IMR-90 (cell line): ENCODE measurements around the gene KANSL1L. TPM values are rescaled to one million over a fixed set of nuclear protein-coding genes. Genes with fewer than 3 reads are reported as not detected.
A peak's percentile ranks its signal among the peaks of the same experiment; 100 is the strongest.

Experiments
- ATAC-seq: fragments of 200-7000 bp; cut with Tn5 transposase; 2 replicates; pipeline ENCODE4 v1.9.1; 2020; ENCODE audit warnings: low read depth, mild to moderate bottlenecking, moderate library complexity
- BruUV-seq: library from RNA; stranded (reverse); fragments of 400-500 nt; replicated peaks from 2 replicates; lab custom pipeline; 2021; lab: Mats Ljungman, UMichigan
- CTCF ChIA-PET: fragments of 300-600 bp; formaldehyde crosslinking; extraction: SDS; loops from one replicate; lab custom pipeline; 2021; ENCODE audit warnings: antibody characterized with exemption; lab: Yijun Ruan, JAX
- POLR2A ChIA-PET: fragments of 300-600 bp; sonication (Branson Sonifier 250); formaldehyde crosslinking; loops from one replicate; lab custom pipeline; 2022; ENCODE audit warnings: antibody characterized with exemption; ENCODE audit not compliant: unreplicated experiment; lab: Charles Lee
- DNase-seq: peaks from one replicate; pipeline ENCODE4 v3.0.0; 2013
- H2AFZ ChIP-seq: replicated peaks from 2 replicates; pipeline ENCODE3; 2013; ENCODE audit warnings: low read length, mild to moderate bottlenecking; ENCODE audit not compliant: poor library complexity
- H2AK5ac ChIP-seq: 2 replicates; pipeline ENCODE4 v1.6.1; 2013; ENCODE audit warnings: low read depth, low read length, inconsistent platforms
- H2AK9ac ChIP-seq: replicated peaks from 2 replicates; pipeline ENCODE3; 2013; ENCODE audit warnings: mild to moderate bottlenecking, low read depth, low read length, moderate library complexity; ENCODE audit not compliant: poor library complexity
- H2BK120ac ChIP-seq: 2 replicates; pipeline ENCODE4 v1.6.1; 2013; ENCODE audit warnings: low read depth, low read length, inconsistent platforms
- H2BK15ac ChIP-seq: 3 replicates; pipeline ENCODE4 v1.6.1; 2013; ENCODE audit warnings: low read depth, low read length, inconsistent platforms
- H2BK20ac ChIP-seq: 2 replicates; pipeline ENCODE4 v1.6.1; 2013; ENCODE audit warnings: low read depth, mild to moderate bottlenecking, inconsistent platforms, low read length, moderate library complexity
- H2BK5ac ChIP-seq: 2 replicates; pipeline ENCODE4 v1.6.1; 2013; ENCODE audit warnings: mild to moderate bottlenecking, low read depth, low read length, inconsistent platforms; ENCODE audit not compliant: poor library complexity, severe bottlenecking
- H3K14ac ChIP-seq: replicated peaks from 2 replicates; pipeline ENCODE4 v1.6.1; 2013; ENCODE audit warnings: low read depth, low read length, inconsistent platforms
- H3K18ac ChIP-seq: 2 replicates; pipeline ENCODE4 v1.6.1; 2013; ENCODE audit warnings: low read depth, low read length, control low read depth
- H3K23ac ChIP-seq: 2 replicates; pipeline ENCODE4 v1.6.1; 2013; ENCODE audit warnings: low read depth, low read length, inconsistent platforms
- H3K27ac ChIP-seq: 2 replicates; pipeline ENCODE4 v1.5.1; 2013; ENCODE audit warnings: mild to moderate bottlenecking, control low read depth, low read length; ENCODE audit not compliant: insufficient read depth
- H3K27me3 ChIP-seq: 2 replicates; pipeline ENCODE4 v1.6.1; 2013; ENCODE audit warnings: low read length; ENCODE audit not compliant: control insufficient read depth, insufficient read depth
- H3K36me3 ChIP-seq: 2 replicates; pipeline ENCODE4 v1.6.1; 2013; ENCODE audit warnings: low read length, mixed read lengths; ENCODE audit not compliant: control insufficient read depth, insufficient read depth
- H3K4ac ChIP-seq: 2 replicates; pipeline ENCODE4 v1.6.1; 2013; ENCODE audit warnings: low read depth, low read length, inconsistent platforms
- H3K4me1 ChIP-seq: 2 replicates; pipeline ENCODE4 v1.6.1; 2013; ENCODE audit warnings: low read length, mixed read lengths; ENCODE audit not compliant: control insufficient read depth, insufficient read depth
- H3K4me2 ChIP-seq: 2 replicates; pipeline ENCODE4 v1.6.1; 2013; ENCODE audit warnings: low read depth, mild to moderate bottlenecking, control low read depth, low read length, moderate library complexity
- H3K4me3 ChIP-seq: 2 replicates; pipeline ENCODE4 v1.5.1; 2013; ENCODE audit warnings: low read depth, mild to moderate bottlenecking, control low read depth, low read length, moderate library complexity; ENCODE audit not compliant: insufficient read depth
- H3K56ac ChIP-seq: 2 replicates; pipeline ENCODE4 v1.6.1; 2013; ENCODE audit warnings: low read length, inconsistent platforms; ENCODE audit not compliant: insufficient read depth; ENCODE audit errors: extremely low read depth
- H3K79me1 ChIP-seq, 2 experiments: 2 replicates each; pipeline ENCODE4 v1.6.1; 2013; ENCODE audit warnings: low read length in 2 of 2, inconsistent platforms in 1 of 2, low read depth in 1 of 2
- H3K9ac ChIP-seq: 2 replicates; pipeline ENCODE4 v1.6.1; 2013; ENCODE audit warnings: low read depth, low read length, control low read depth
- H3K9me1 ChIP-seq: 2 replicates; pipeline ENCODE4 v1.6.1; 2013; ENCODE audit warnings: low read length, inconsistent platforms; ENCODE audit not compliant: insufficient read depth
- H3K9me3 ChIP-seq: 2 replicates; pipeline ENCODE4 v1.6.1; 2013; ENCODE audit warnings: low read length; ENCODE audit not compliant: control insufficient read depth, insufficient read depth
- H4K20me1 ChIP-seq: 2 replicates; pipeline ENCODE4 v1.6.1; 2013; ENCODE audit warnings: low read length, inconsistent platforms; ENCODE audit not compliant: insufficient read depth
- H4K5ac ChIP-seq: 2 replicates; pipeline ENCODE4 v1.6.1; 2013; ENCODE audit warnings: mild to moderate bottlenecking, low read depth, low read length, control low read depth
- H4K8ac ChIP-seq, 2 experiments: 2 replicates each; pipeline ENCODE4 v1.6.1; 2013; ENCODE audit warnings: low read depth in 2 of 2, low read length in 2 of 2, control low read depth in 1 of 2, inconsistent platforms in 1 of 2
- H4K91ac ChIP-seq: 2 replicates; pipeline ENCODE4 v1.6.1; 2013; ENCODE audit warnings: low read depth, low read length, inconsistent platforms; ENCODE audit not compliant: insufficient read depth
- BHLHE40 ChIP-seq: fragments of 150-350 bp; IDR thresholded peaks from 2 replicates; pipeline ENCODE4 v1.6.1; 2016; ENCODE audit warnings: mild to moderate bottlenecking, low read depth, low read length
- CEBPB ChIP-seq: IDR thresholded peaks from 2 replicates; pipeline ENCODE4 v1.6.1; 2012; ENCODE audit warnings: low read depth, low read length, improper control_type of control experiment
- CHD1 ChIP-seq: IDR thresholded peaks from 2 replicates; pipeline ENCODE4 v1.6.1; 2012; ENCODE audit warnings: low read depth, low read length, improper control_type of control experiment
- FOS ChIP-seq: fragments of 150-350 bp; IDR thresholded peaks from 2 replicates; pipeline ENCODE4 v1.6.1; 2016; ENCODE audit warnings: low read depth, low read length
- MAZ ChIP-seq: IDR thresholded peaks from 2 replicates; pipeline ENCODE4 v1.6.1; 2012; ENCODE audit warnings: low read depth, mild to moderate bottlenecking, low read length, improper control_type of control experiment, moderate library complexity, borderline replicate concordance
- MXI1 ChIP-seq: IDR thresholded peaks from 2 replicates; pipeline ENCODE4 v1.6.1; 2012; ENCODE audit warnings: low read depth, mild to moderate bottlenecking, low read length, moderate library complexity, borderline replicate concordance
- NFE2L2 ChIP-seq: fragments of 150-350 bp; IDR thresholded peaks from 2 replicates; pipeline ENCODE4 v1.6.1; 2016; ENCODE audit warnings: low read depth, mild to moderate bottlenecking, low read length
- POLR2A ChIP-seq: IDR thresholded peaks from 2 replicates; pipeline ENCODE4 v1.6.1; 2012; ENCODE audit warnings: mild to moderate bottlenecking, low read depth, low read length
- RAD21 ChIP-seq: IDR thresholded peaks from 2 replicates; pipeline ENCODE4 v1.6.1; 2012; ENCODE audit warnings: low read length, improper control_type of control experiment
- RCOR1 ChIP-seq: IDR thresholded peaks from 2 replicates; pipeline ENCODE4 v1.6.1; 2012; ENCODE audit warnings: mild to moderate bottlenecking, low read length, improper control_type of control experiment; ENCODE audit not compliant: insufficient replicate concordance
- RFX5 ChIP-seq: IDR thresholded peaks from 2 replicates; pipeline ENCODE4 v1.8.0; 2012; ENCODE audit warnings: low read depth, mild to moderate bottlenecking, low read length, moderate library complexity
- WGBS, 2 experiments: methylation state at CpG; one replicate each; pipeline versions ENCODE4 v1.1.5 to v1.1.7; 2013; ENCODE audit warnings: missing lambda C conversion rate in 2 of 2; ENCODE audit not compliant: insufficient read length in 1 of 2; ENCODE audit errors: extremely low coverage in 2 of 2; 5-methylcytosine and 5-hydroxymethylcytosine counted together
- dilution Hi-C: fragments of 300-500 bp; cut with HindIII; formaldehyde crosslinking; loops from one replicate; pipeline ENCODE4 v1.14.3; 2018; ENCODE audit warnings: low sequenced_read_pairs; ENCODE audit not compliant: unreplicated experiment
- in situ Hi-C: fragments of 300-500 bp; cut with MboI; formaldehyde crosslinking; loops from 3 replicates; pipeline ENCODE4 v1.14.3; 2019; ENCODE audit warnings: low sequenced_read_pairs, inconsistent platforms, mixed read lengths
- intact Hi-C: fragments of 100-400 bp; cut with micrococcal nuclease; formaldehyde crosslinking; loops from 2 replicates; pipeline ENCODE4 v1.10.0; 2022
- polyA plus RNA-seq, 3 experiments: library from polyadenylated mRNA; depleted of rRNA; stranded (reverse); fragments of >200 nt; gene quantifications; 2 replicates each; pipeline ENCODE4 v1.2.3, GENCODE V29; 2012; ENCODE audit warnings: low replicate concordance in 1 of 3
- total RNA-seq: library from RNA; depleted of rRNA; stranded (reverse); fragments of >200 nt; gene quantifications from 2 replicates; pipeline ENCODE4 v1.2.3, GENCODE V29; 2012
- TF ChIP-seq, protein P1 (sequence below): fragments of 150-350 bp; IDR thresholded peaks from 2 replicates; pipeline ENCODE4 v1.6.1; 2016; ENCODE audit warnings: low read depth, mild to moderate bottlenecking, low read length, moderate library complexity, borderline replicate concordance
- TF ChIP-seq, protein P2 (sequence below): conservative IDR thresholded peaks from 2 replicates; pipeline ENCODE4 v1.5.1; 2012; ENCODE audit warnings: mild to moderate bottlenecking, low read depth, low read length, improper control_type of control experiment

KANSL1L gene
- total and polyA plus RNA-seq, 2 of the 4 experiments (the other 2 are of a cell fraction), result 3.1 to 7.2 TPM

DNA sequence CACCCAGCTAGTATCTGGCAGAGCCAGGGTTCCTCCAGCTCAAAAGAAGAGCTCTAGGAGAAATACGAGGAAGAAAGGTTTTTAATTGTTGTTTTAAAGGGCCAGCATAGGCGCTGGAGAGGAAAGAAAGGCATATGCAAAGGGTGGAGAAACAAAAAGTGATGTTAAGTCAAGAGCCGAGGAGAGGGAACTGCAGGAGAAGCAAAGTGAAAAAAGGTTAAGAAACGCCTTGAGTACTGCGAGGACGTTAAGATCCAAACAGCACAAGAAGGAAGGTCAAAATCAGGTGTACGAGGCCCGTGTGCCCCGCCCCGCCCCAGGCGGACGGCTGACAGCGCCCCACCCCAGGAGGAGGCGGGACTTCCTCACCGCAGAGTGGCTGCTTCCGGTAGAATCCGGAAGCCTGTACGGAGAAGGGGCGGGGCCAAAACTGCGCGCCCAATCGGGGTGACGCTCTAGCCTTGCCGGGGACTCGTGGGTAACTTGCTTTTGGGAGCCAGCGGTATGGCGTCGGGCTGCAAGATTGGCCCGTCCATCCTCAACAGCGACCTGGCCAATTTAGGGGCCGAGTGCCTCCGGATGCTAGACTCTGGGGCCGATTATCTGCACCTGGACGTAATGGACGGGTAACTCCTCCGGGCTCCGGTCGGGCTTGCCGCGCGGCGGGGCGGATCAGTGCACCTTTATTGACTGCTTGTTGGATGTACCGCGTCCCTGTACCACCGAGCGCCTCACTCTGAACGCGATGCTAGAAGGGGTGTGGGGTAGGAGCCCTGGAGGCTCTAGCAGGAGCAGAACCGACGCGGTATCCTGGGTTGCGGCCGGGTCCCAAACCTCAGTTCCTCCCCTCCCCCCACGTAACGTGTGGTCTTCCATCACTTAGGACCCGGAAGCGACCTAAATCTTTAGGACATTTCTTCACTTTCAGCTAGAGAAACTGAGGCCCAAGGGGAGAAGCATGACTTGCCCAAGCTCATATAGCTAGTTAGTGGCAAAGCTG is 168.8 kb downstream of the KANSL1L start, which contains the start of gene RPE:
Gene RPE, plus strand, starts transcription at position 481 of the 1,000 bp plus-strand sequence. Its CDS starts 24 bp downstream, at position 505.
- H4K8ac ChIP-seq, result peak within 1 kb of the TSS; percentile 90 to 99
- intact Hi-C loops, result loop anchor here (1.0 kb wide), 1 partner anchor 168 kb away; no protein-coding TSS in a partner anchor
- peak within 1 kb of the TSS; percentile 96 for H2AK9ac ChIP-seq
- H3K4me3 ChIP-seq, result peak within 1 kb of the TSS; percentile 94
- BruUV-seq, result TSS peak; percentile 25
- H3K9ac ChIP-seq, result peak within 1 kb of the TSS; percentile 89
- peak within 1 kb of the TSS; percentile 92 for H2AFZ ChIP-seq
- 1% methylated on average over 25 of the region's 58 CpGs; no CpG with 5 or more reads in 1 of the 2 experiments for WGBS, 2 experiments
- H4K5ac ChIP-seq, result peak within 1 kb of the TSS; percentile 96
- peak within 1 kb of the TSS; percentile 83 for H3K56ac ChIP-seq
- peak within 1 kb of the TSS; percentile 39 for H2BK5ac ChIP-seq
- peaks cover 3% of the 10 kb centered on the region; the same call in 1 of the 2 replicates for H4K20me1 ChIP-seq
- H3K27ac ChIP-seq, result peak within 1 kb of the TSS; percentile 76
- peak within 1 kb of the TSS; percentile 73 for H4K91ac ChIP-seq
- ATAC-seq, result peak; percentile 100
- POLR2A ChIA-PET, result no interaction called here
- H3K23ac ChIP-seq, result peak within 1 kb of the TSS; percentile 71
- H3K4me1 ChIP-seq, result peaks cover 5% of the 10 kb centered on the region
- H3K9me1 ChIP-seq, result no peaks in the 10 kb centered on the region
- H3K79me1 ChIP-seq, result peaks cover 2 to 17% of the 10 kb centered on the region in 2 experiments; a peak in 3 of 4 replicates
- CTCF ChIA-PET, result no interaction called here
- in situ Hi-C loops, result no loop called here
- peaks cover 1% of the 10 kb centered on the region; the same call in 1 of the 2 replicates for H3K36me3 ChIP-seq
- H2BK20ac ChIP-seq, result no peak within 1 kb of the TSS
- no peaks in the 10 kb centered on the region for H3K27me3 ChIP-seq
- peak within 1 kb of the TSS; percentile 88 for H3K4ac ChIP-seq
- peak within 1 kb of the TSS; percentile 96 for H3K14ac ChIP-seq
- H3K4me2 ChIP-seq, result peak within 1 kb of the TSS; percentile 97
- H2BK15ac ChIP-seq, result 0 out of 3 replicates have a peak within 1 kb of the TSS, but pooled peaks have one; percentile 48
- H2AK5ac ChIP-seq, result peak within 1 kb of the TSS; percentile 40; the same call in 1 of the 2 replicates
- dilution Hi-C loops, result no loop called here
- DNase-seq, result peak; percentile 88
- 0 out of 2 replicates have a peak within 1 kb of the TSS, but pooled peaks have one; percentile 18 for H2BK120ac ChIP-seq
- no peaks in the 10 kb centered on the region for H3K9me3 ChIP-seq
- H3K18ac ChIP-seq, result peak within 1 kb of the TSS; percentile 42; the same call in 1 of the 2 replicates
- TF ChIP-seq, protein P1, sequence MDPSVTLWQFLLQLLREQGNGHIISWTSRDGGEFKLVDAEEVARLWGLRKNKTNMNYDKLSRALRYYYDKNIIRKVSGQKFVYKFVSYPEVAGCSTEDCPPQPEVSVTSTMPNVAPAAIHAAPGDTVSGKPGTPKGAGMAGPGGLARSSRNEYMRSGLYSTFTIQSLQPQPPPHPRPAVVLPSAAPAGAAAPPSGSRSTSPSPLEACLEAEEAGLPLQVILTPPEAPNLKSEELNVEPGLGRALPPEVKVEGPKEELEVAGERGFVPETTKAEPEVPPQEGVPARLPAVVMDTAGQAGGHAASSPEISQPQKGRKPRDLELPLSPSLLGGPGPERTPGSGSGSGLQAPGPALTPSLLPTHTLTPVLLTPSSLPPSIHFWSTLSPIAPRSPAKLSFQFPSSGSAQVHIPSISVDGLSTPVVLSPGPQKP, result no peak
- peak; percentile 94 for TF ChIP-seq MAZ
- TF ChIP-seq NFE2L2, result no peak
- TF ChIP-seq CEBPB, result no peak
- TF ChIP-seq MXI1, result peak; percentile 86; the same call in 1 of the 2 replicates
- TF ChIP-seq, protein P2, sequence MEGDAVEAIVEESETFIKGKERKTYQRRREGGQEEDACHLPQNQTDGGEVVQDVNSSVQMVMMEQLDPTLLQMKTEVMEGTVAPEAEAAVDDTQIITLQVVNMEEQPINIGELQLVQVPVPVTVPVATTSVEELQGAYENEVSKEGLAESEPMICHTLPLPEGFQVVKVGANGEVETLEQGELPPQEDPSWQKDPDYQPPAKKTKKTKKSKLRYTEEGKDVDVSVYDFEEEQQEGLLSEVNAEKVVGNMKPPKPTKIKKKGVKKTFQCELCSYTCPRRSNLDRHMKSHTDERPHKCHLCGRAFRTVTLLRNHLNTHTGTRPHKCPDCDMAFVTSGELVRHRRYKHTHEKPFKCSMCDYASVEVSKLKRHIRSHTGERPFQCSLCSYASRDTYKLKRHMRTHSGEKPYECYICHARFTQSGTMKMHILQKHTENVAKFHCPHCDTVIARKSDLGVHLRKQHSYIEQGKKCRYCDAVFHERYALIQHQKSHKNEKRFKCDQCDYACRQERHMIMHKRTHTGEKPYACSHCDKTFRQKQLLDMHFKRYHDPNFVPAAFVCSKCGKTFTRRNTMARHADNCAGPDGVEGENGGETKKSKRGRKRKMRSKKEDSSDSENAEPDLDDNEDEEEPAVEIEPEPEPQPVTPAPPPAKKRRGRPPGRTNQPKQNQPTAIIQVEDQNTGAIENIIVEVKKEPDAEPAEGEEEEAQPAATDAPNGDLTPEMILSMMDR, result no peak
- TF ChIP-seq RAD21, result no peak
- no peak for TF ChIP-seq RFX5
- TF ChIP-seq POLR2A, result peak; percentile 58; the same call in 1 of the 2 replicates
- no peak for TF ChIP-seq RCOR1
- no peak for TF ChIP-seq BHLHE40
- TF ChIP-seq CHD1, result no peak
- TF ChIP-seq FOS, result no peak
